DMS153 treated with DMSO at 0.1 percent for 48 hours (cell line): Measurements from ENCODE around the gene OSER1.

Experiments used
- DNase-seq: peaks from one replicate; lab custom pipeline; 2025; ENCODE audit not compliant: unreplicated experiment; lab: John Stamatoyannopoulos, UW

The OSER1 gene

DNA sequence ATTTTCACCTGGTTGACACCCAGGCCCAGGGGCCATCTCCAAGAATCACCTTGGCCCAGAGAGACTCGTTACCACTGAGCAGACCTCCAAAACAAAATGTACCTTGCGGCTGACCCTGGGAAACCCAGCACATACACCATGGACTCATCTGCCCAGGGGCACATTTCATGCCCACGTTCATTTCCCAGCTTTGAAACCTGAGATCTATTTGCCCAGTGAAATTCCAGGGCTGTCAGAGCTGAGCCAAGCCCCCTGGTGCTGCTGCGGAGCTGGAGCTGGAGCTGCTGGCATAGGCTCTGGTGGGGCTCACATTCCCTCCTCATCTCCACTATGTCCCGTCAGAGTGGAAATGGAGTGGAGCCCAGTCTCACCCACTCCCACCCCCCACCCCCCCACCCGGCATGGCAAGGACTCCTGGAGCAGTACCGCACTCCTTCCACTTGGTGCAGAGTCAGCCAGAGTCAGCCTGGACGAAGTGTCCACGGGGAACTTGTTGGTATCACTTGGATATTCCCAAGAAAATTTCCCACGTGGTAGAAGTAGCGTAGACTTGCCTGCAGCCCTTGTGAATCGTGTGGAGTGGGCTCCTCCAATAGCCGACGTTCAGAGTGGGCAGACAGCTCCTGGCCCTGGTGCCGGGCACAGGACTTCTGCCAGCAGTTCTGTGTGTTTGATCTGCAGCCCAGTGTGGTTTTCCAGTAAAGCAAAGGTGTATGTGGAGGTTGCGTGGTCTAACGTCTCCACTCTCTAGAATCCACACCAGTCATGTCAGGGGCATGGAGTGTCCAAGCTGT is 18.1 kb upstream of the OSER1 start:
- DNase-seq, result no peak

DNA sequence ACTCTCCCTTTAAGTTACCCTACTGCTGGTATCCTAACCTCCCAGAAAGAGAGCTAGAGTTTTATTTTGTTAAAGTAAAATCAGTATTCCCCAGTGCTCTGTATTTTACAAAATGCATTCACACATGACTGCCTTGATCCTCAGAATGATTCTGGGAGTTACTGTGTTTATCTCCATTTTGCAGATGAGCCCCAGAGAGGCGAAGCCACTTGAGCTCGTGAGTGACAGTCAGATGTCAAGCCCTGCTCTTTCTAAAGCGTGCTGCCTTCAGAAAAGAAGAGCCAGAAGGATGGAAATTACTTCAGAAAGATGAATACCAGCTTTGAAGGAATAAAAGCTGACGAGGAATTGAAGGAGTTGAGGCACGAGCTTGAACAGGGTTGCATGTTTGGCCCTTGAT is 14.1 kb upstream of the OSER1 start:
- no peak for DNase-seq

DNA sequence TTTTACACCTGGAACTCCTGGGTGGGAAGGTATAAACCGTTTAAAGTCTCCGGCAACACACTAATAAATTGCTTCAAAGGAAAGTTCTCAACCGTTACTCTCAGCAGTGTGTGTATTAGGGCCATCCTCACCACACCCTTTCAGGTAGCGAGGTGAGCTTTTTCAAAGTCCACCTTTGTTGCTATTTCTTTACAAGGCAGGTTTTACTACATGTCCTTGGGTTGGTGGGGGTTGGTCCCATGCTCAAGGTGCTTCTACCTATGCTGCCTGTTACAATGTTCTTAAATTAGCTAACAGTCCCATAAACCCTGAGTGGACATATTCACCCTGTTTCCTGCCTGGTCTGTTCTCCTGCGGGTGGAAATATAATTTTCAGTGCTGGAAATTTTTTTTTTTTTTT is 13.2 kb upstream of the OSER1 start:
- no peak for DNase-seq

DNA sequence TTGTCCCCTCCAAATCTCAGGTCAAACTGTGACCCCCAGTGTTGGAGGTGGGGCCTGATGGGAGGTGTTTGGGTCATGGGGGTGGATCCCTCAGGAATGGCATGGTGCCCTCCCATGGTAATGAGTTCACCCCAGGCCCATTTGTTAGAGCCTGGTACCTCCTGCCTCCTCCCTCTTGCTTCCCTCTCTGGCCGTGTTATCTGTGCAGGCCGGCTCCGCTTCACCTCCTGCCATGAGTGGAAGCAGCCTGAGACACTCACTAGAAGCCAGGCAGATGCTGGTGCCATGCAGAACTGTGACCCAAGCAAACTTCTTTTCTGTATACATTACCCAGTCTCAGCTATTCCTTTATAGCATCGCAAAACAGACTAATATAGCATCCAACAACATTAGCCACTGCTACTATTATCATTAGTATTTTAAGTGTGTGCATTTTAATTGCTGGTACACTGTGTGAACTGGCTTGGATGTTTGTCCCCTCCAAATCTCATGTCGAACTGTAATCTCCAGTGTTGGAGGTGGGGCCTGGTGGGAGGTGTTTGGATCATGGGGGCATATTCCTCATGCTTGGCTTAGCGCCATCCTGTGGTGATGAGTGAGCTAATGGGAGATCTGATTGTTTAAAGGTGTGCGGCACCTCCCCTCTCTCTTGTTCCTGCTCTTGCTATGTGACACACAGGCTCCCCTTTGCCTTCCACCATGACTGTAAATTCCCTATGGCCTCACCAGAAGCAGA is 12.2 kb upstream of the OSER1 start:
- DNase-seq, result no peak

DNA sequence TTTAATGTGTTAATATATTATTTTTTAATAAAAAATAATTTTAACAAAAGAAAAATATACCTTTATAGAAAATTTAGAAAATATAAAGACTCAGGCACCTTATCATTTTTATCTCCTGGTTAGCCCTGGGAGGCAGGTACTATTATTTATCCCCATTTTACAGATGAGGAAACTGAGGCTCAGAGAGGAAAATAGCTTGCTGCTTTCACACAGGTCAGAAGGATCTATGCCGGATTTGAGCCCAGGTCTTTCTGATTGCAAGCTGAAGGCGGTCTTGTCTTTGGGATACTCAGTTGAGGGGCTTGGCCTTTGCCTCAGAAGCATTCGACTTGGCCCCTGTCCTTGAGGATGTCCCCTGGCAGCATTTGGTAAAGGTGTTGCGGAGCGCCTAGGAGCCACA is 11.5 kb upstream of the OSER1 start:
- no peak for DNase-seq

DNA sequence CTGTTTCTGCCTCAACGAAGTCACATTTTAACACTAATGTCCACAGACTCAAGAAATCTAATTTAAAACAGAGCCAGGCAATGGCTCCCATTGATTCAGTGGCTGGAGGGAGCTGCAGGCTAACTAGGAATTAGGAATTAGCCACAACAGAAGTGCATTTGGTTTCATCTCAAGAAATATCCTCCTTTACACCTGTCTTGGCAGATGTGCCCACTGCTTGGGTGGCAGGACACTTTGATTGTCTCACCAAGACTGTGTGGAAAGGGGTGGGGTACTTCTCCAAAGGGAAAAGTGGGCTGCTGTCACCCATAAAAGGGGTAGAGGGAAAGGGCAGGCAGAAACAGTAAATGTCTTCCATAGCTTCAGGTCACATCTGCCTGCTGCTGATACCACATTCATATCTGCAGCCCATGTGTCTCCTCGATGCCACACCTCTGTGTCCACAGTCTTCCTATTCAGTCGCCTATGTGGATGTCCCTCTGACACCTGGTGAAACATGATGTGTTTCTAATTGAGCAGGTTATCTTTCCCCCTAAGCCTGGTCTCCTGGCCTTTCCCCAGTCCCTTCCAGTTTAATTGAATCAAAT is 10.9 kb upstream of the OSER1 start:
- no peak for DNase-seq

DNA sequence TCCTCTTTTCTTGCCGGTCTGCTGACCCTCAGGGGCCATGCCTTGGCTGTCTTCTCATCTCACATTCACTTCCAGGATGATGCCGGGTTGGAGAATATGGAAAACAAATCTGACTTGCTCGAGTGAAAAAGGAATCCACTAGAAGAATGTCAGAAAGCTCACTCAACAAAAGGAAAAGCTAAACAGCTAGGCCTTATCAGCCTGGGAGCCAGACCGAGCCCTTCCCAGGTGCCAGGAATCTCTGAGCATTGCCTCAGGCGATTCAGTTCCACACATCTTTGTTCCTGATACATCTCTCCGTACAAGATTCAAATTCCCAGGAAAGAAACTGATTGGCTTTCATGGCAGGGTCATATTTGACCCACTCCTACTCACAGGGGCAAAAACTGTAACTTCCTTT is 9.2 kb upstream of the OSER1 start:
- DNase-seq, result no peak

DNA sequence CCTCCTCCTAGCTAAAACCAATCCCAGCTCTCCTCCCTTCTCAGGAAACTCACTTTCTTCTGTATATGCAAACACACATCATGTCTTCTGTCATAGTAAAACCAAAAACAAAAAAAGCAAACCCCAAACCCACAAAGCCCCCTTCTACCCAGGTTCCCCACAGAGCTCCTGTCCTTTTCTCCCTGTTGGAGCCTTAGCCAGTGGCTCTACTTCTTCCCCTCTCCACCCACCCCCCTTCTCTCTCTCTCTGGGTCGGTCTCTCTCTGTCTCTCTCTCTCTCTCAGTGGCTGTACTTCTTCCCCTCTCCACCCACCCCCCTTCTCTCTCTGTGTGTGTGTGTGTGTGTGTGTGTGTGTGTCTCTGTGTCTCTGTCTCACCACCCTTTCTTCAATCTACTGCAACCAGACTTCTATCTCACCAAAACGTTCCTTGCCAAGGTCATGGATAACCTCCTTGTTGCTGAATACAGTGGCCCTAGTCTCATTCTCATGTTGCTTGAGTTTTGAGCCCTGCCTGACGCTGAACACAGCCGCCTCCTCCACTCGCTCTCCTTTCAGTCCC is 8.7 kb upstream of the OSER1 start:
- no peak for DNase-seq

DNA sequence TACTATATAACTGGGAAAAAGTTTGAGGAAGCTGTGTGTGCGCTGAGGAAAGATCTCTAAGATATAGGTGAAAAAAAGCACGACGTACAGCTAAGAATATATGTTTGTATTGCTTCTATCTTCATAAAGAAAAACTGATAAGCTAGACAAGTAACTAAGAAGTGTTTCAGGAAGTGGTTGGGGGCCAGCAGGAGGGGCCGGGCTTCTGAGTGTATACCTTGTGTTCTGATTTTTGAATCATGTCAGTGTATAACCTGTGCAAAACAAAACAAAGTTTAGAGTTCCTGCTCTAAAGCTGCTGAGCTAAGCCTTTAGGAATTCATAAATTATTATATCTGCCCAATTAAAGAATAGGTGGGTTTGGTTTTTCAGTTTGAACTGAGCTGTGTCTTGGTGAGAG is 7.9 kb upstream of the OSER1 start:
- DNase-seq, result no peak

DNA sequence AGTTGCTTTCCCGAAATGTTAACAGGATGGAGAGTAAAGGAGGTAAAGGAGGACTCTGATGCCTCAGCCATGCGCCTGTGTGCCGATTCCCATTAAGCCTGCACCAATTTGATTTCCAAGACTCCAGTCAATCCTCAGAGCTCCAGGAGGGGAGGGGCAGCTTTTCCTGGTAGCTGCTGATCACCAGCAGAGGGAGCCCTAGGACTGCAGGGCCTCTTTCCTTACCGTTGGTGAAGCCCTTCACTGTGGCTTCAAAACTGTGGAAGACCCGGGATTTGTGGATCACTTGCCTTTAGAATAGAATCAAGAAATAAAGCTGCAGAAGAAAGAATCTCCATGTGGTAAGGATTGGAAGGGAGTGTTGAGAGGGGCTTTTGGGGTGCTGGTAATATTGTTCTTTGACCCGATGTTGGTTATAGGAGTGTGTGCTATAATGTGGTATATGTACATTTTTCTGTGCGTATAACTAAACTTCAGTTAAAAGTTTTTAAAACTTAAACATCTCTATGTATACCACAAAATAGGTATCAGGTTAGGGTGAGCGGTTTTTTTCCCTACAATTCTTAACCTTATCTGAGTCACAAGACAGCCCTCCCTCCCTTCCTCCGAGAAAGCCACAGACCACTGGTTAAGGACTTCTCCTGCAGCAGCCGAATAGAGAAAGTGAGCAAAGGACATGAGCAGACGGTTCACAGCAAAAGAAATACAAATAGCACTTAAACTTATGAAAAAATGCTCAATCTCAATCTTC is 6.9 kb upstream of the OSER1 start:
- peak; percentile 75 for DNase-seq

DNA sequence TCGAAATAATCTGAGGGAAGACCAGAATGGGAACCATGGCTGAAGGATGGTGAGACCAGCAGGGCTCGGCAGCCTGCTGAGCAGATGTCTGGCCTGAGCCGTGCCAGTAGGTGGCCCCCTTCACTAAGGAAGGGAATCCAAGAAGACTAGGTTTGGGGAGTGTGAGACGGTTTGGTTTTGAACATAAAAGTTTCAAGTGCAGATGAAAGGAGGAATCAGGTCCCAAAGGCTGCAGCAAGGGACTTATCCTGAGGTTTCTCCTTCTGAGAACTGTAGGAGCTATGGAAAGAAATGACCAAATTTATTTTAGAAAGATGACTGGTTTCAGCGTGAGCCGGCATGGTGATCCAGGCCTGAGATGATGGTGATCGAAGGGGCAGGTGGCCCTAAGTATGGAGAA is 4.6 kb upstream of the OSER1 start:
- DNase-seq, result peak; percentile 5

DNA sequence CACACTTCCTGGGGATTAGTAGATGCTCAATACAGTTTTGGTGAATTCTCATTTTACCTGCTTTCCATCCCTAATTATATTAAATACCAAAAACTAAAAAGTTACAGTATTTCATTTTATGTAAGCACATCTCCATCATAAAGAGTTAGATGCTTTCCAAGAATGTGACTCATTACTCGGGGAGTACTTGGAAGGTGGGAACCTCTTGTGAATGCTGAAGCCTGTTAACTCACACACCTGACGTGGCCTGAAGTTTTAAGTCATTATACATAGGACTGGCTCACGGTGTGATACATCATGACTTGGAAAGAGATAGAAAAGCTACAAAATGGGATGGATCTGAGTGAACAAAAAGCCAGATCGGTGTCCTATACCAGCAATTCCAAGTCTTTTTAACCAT is 2.2 kb upstream of the OSER1 start:
- DNase-seq, result no peak

DNA sequence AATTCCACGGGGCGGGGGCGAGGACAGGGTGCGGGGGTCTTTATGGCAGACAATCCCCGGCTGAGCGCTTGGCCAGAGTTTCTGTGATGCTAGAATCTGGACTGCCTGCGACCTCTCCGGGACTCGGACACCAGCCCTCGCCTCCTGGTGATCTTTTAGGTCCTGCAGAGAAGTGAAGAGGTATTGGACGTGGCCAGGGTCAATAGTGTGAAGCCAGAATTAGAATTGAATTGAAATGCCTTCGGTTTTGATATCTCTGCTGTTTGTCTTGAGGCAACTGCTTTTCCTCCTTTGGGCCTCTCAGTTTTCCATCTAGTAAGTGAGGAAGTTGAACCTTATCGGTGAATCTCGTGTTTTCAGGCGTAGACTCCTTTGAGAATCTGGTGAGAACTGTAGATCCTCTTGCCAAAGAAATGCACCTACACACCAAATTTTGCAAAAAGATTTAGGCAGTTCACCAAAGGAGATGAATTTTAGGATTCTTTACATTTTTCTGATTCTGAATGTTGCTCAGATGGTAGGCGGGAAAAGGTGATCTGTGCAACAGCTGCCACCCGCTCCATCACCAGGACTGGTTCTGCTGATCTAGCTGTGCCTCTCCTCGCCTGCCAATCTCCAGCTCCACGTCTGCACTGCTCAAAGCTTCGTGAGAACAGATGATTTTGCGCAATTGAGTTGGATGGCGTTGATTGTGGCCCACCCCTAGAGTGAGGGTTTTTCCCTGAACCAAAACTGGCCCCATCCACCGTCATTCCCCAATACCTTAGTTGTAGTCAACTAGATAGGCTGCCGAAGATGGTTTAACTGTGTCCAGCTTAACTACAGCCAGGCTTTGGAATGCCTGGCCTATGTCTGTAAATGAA is 837 bp upstream of the OSER1 start:
- peak; percentile 33 for DNase-seq

DNA sequence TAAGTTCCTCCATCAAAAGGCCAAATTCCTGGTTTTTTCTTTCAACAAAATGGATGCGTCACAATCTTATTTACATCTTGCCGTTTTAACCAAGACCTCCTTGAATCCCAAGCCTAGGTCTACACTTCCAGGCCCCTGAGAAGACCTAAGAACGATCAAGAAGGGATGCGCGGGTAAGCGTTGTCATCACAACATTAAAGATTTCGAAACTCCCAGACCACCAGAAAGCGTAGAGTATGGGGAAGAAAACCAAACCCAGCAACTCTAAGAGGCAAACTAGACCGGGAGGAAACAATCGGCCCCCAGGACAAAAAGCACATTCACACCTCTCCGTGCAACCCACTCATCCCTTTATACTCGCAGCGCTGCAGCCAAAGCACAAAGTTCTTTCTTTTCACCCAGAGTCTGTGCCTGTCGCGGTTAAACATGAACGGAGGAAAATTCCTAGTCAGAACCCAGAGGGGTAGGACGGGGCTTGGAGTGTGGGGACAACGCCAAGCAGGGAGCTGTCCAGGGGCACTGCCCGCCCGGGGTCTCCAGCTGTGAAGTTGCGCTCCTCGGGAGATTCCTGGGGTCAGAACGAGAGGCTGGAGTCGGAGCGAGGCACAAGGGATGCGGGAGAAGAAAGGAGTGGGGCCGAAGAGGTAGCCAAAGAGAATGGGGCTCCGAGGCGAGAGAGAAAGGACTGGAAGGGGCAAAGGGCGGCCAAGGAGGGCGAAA is 725 bp downstream of the OSER1 start:
- no peak for DNase-seq

DNA sequence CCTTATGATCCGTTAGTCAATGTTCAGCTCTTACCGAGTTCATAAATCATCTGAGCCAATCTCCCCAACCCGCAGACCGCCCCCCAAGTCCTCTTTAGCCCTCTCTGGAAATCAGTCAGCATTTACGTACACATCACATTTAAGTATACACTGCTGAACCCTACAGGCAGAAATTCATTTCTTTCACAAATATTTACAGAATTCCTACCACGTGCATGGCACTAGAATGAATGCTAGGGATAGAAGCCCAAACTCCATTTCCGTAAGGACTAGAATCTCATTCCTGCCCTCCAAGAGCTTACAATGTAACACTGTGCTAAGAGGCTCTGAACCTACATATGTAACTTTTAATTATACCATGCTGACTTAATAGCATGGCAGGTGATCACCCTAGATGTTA is 1.8 kb downstream of the OSER1 start:
- DNase-seq, result no peak

DNA sequence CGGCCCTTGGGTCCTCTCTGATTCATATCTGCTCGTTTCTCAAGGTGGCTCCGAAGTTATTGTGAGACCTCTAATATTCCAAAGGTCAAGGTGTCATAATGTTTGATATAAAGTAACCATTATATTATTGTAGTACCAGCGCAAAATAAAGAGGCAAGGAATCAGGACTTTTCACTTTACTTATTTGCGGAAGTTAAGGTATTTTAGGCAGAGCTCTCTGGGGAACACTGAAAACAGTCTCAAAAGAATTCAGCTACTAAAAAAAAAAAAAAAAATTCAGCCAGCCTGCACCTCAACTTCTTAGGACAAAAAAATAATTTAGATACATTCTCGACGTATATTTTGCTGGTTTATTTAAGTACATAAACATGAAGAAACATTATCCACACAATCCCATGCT is 2.4 kb downstream of the OSER1 start:
- no peak for DNase-seq

DNA sequence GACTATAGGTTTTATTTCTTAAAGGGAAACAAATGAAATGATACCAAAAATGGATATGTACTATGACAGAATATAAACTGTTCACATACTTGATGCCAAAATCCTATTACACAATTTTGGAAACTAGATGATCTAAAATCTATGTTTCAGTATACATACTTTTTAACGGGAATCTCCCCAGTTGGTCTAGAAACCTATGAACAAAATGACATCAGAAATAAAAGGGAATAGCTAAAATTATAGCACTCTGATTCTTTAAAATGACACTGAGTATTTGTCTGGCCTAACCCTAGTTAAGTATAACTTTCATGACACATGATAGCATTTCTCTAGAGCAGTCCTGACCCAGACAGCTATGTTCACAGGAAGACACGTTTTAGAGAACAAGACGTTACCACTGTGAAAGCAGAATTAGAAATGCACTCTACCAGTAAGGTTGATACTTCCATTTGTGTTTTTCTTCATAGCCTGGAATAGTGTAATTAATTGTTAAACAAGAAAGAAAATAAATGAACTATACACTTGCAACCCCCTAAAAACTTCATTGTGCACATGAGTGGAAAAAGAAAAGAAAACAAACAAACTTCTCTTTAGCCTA is 3.3 kb downstream of the OSER1 start:
- no peak for DNase-seq

DNA sequence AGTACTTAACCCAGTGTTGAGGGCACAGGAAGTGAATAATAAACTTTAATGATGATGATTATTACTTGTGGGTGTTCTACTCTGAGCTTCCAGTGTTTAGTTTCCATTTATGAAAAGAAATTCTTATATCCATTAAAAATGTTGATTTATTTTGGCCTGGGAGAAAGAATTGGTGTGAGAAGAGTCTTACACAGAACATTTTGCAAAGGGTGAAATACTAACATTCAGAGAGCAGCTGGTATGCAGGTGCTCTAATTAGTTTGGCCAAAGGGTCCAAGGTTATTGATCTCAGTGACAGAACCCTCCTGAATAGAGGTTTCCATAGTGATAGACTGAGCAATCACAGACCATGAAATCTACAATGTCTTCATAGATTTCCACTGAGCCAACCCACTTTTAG is 4.4 kb downstream of the OSER1 start:
- no peak for DNase-seq

DNA sequence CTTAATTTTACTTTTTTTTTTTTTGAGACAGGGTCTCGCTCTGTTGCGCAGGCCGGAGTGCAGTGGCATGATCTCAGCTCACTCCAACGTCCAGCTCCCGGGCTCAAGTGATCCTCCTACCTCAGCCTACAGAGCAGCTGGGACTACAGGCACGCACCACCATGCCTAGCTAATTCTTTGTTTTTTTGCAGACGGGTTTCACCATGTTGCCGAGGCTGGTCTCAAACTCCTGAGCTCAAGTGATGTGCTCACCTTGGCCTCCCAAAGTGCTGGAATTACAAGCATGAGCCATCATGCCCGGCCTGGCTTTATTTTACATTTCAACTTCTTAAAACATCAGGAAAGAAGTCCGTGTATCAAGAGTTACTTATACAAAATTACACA is 5.7 kb downstream of the OSER1 start:
- no peak for DNase-seq
